ENCODE measurements around the gene ABITRAM.

- TF ChIP-seq POLR2A (IDR thresholded peaks at IDR 0.05) = no peak
- TF ChIP-seq, protein P1, sequence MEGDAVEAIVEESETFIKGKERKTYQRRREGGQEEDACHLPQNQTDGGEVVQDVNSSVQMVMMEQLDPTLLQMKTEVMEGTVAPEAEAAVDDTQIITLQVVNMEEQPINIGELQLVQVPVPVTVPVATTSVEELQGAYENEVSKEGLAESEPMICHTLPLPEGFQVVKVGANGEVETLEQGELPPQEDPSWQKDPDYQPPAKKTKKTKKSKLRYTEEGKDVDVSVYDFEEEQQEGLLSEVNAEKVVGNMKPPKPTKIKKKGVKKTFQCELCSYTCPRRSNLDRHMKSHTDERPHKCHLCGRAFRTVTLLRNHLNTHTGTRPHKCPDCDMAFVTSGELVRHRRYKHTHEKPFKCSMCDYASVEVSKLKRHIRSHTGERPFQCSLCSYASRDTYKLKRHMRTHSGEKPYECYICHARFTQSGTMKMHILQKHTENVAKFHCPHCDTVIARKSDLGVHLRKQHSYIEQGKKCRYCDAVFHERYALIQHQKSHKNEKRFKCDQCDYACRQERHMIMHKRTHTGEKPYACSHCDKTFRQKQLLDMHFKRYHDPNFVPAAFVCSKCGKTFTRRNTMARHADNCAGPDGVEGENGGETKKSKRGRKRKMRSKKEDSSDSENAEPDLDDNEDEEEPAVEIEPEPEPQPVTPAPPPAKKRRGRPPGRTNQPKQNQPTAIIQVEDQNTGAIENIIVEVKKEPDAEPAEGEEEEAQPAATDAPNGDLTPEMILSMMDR (IDR thresholded peaks at IDR 0.05 in 8 of 11, conservative IDR thresholded peaks at IDR 0.05 in 3 of 11) = no peak
- TF ChIP-seq POLR2AphosphoS5 (IDR thresholded peaks at IDR 0.05) = no peak
Observed at GRCh38 chr9:108983885-108984284, 49.7 kb downstream of the ABITRAM start.

Measured in spleen (tissue), 7 donors.